Measurements from ENCODE around the gene SLC39A2.

Gene SLC39A2

GRCh38 chr14:20996521-20996920 is 2.6 kb upstream of the SLC39A2 start:
- TF ChIP-seq CTCF (IDR thresholded peaks at IDR 0.05; ENCODE audit: control extremely low read depth, extremely low read depth, low read depth, missing control alignments): no peak
- DNase-seq (ENCODE audit: extremely low spot score): no peak
- POLR2A ChIA-PET: no interaction called here
- CTCF ChIA-PET: interaction anchor here (0.7 to 8.6 kb wide), 8 partner anchors 9 to 96 kb away, joined by 3 to 57 read pairs (median 6); no protein-coding TSS in a partner anchor

GRCh38 chr14:20997115-20997514 is 2.0 kb upstream of the SLC39A2 start:
- POLR2A ChIA-PET: interaction anchor here (0.7 kb wide), 1 partner anchor 106 kb away, joined by 4 read pairs; no protein-coding TSS in a partner anchor
- CTCF ChIA-PET: interaction anchor here (0.7 to 8.6 kb wide), 8 partner anchors 15 to 107 kb away, joined by 3 to 57 read pairs (median 6); no protein-coding TSS in a partner anchor
- TF ChIP-seq CTCF (IDR thresholded peaks at IDR 0.05; ENCODE audit: control extremely low read depth, extremely low read depth, low read depth, missing control alignments): no peak
- no peak for DNase-seq (ENCODE audit: extremely low spot score)

GRCh38 chr14:20997564-20997963 is 1.5 kb upstream of the SLC39A2 start:
- ChIA-PET POLR2A (interaction anchor here (0.7 kb wide), 1 partner anchor 105 kb away, joined by 4 read pairs; no protein-coding TSS in a partner anchor), CTCF (interaction anchor here (1.1 to 8.6 kb wide), 8 partner anchors 13 to 107 kb away, joined by 3 to 57 read pairs (median 6); no protein-coding TSS in a partner anchor)
- TF ChIP-seq CTCF (IDR thresholded peaks at IDR 0.05; ENCODE audit: control extremely low read depth, extremely low read depth, low read depth, missing control alignments): no peak
- DNase-seq (ENCODE audit: extremely low spot score): no peak

- ChIA-PET POLR2A (no interaction called here), CTCF (interaction anchor here (1.1 to 8.6 kb wide), 7 partner anchors 10 to 106 kb away, joined by 3 to 57 read pairs (median 6); no protein-coding TSS in a partner anchor)
- TF ChIP-seq CTCF (IDR thresholded peaks at IDR 0.05; ENCODE audit: control extremely low read depth, extremely low read depth, low read depth, missing control alignments): no peak
- DNase-seq (ENCODE audit: extremely low spot score): no peak
Observed at GRCh38 chr14:20998139-20998538, 954 bp upstream of the SLC39A2 start.

GRCh38 chr14:20999591-20999990 is 498 bp downstream of the SLC39A2 start:
- CTCF ChIA-PET: interaction anchor here (1.3 to 7.4 kb wide), 5 partner anchors 15 to 141 kb away, joined by 4 to 65 read pairs (median 5); no protein-coding TSS in a partner anchor
- no peak for DNase-seq (ENCODE audit: extremely low spot score)
- no peak for TF ChIP-seq CTCF (IDR thresholded peaks at IDR 0.05; ENCODE audit: control extremely low read depth, extremely low read depth, low read depth, missing control alignments)
- POLR2A ChIA-PET: no interaction called here

GRCh38 chr14:21001218-21001617 is 2.1 kb downstream of the SLC39A2 start:
- ChIA-PET CTCF (interaction anchor here (0.6 to 7.4 kb wide), 10 partner anchors 9 to 102 kb away, joined by 3 to 65 read pairs (median 4); no protein-coding TSS in a partner anchor), POLR2A (no interaction called here)
- no peak for TF ChIP-seq CTCF (IDR thresholded peaks at IDR 0.05; ENCODE audit: control extremely low read depth, extremely low read depth, low read depth, missing control alignments)

More at GRCh38 chr14:21001218-21001617, 2.1 kb downstream of the SLC39A2 start:
- DNase-seq (ENCODE audit: extremely low spot score): no peak

Data from GM10248 (cell line).